M059J (cell line): ENCODE measurements around the gene CPNE4. TPM values are rescaled to one million over a fixed set of nuclear protein-coding genes. Genes with fewer than 3 reads are reported as not detected.
"Not testable (repeated sequence)": the region's sequence is repeated elsewhere in the genome, so short reads cannot be mapped to it uniquely, and the experiment has no call there.

Experiments used
- DNase-seq: peaks from one replicate; pipeline ENCODE4 v3.0.0-alpha.2; 2012; ENCODE audit warnings: low read depth
- total RNA-seq: library from RNA; depleted of rRNA; stranded (reverse); fragments of >200 nt; shearing (Covaris generic); gene quantifications from 2 replicates; pipeline ENCODE4 v1.2.3, GENCODE V29; 2014

The CPNE4 gene
- total RNA-seq, 1 experiment from 2014 or later = 0.32 TPM

DNA sequence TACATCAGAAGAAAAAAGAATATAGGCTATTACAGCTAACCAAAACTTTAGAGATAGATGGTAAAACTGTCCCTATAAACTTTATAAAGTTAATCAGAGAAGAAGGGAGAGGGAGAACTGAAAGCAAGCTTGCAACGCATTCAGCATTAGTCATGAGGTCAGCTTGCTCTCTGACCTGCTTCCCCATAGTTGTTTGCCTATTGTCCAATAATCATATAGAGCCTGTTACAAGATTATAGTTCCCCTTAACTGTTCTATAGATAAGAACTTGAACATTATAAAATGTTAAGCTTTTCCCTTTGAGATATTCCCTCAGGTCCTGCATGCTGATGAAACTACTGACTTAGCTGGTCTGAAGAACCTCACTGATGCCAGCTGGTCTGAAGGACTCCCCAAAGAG, 74.5 kb downstream of the CPNE4 start:
- DNase-seq = no peak

DNA sequence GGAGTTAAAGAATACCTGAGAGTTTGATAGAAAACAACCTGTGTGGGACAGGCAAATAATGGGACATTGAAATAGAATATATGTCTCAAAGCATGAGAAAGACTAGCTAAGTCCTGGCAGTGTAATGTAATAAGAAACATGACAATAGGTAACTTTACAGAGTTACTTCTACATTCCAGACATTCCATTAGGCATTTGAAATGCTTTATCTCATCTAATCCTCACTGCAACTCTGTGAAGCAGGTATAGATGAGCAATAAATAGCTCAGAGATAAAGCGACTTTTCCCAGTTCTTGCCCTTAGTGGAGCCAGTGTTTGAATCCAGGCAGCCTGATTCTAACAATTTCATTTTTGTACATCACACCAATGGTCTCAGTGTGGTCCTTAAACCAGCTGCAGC, 76.8 kb downstream of the CPNE4 start:
- DNase-seq = no peak

DNA sequence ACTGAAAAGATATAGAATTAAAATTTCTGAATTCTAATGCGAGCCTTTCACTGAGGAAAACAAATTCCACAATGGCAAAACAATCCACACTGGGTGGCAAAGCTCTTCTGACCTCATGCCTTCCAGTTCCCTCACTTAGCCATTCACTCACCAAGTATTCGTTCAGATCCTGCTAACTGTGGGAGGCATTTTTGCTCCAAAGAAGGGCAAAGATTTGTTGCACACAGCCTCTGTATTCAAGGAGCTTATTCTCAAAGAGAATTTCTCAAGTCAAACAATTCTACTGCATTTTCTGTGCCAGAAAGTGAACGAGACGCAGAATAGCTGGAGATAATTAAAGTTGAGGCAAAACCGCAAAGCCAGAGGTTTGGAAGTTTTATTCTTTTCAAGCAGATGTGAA, 77.3 kb downstream of the CPNE4 start:
- DNase-seq = no peak

DNA sequence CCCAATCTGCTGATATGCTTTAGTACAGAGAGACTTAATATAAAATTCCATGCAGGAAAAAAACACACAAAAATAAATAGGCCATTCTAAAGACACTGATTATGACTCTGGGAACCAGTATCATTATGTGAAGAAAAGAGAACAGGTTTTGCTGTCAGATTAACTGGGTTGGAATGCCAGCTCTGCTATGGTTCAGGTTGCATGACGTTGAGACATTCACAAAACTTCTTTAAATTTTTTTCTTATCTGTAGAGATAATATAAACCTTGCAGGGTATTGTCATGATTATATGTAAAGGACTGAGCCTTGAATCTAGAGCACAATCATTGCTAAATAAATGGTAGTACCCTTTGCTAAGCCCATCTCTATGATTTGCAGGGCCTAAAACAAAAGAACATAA, 86.0 kb downstream of the CPNE4 start:
- no peak for DNase-seq

DNA sequence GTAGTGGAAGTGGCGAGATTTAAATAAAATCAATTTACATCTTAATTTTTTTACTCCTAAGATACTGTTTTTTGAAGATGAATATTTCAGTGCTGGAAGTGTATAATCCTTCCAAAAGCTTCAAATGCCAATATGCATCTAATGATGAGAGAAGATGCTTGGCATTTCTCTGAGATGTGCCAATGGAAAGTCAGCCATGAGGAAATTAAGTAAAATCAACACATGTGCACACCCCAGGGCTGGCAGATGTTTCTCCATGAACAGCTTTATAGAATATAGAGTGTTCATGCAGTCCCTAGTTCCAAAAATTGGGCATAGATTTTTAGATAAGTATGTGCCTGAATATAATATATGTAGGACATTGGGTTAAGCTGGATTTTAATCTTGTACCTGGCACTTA, 90.1 kb downstream of the CPNE4 start:
- DNase-seq = no peak

DNA sequence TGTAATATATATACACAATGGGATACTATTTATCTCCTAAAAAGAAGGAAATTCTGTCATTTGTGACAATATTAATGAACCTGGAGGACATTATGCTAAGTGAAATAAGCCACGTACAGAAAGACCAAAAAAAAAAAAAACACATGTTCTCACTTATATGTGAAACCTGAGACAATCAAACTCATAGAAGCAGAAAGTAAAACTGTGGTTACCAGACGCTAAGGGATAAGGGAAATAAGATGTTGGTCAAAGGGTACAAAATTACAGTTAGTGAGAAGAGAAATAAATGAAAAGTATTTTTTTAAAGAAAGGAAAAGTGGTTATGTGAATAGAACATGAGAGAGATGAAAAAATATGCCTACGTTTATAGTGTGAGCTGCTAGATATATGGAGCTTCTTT, 101.1 kb downstream of the CPNE4 start:
- DNase-seq = no peak

DNA sequence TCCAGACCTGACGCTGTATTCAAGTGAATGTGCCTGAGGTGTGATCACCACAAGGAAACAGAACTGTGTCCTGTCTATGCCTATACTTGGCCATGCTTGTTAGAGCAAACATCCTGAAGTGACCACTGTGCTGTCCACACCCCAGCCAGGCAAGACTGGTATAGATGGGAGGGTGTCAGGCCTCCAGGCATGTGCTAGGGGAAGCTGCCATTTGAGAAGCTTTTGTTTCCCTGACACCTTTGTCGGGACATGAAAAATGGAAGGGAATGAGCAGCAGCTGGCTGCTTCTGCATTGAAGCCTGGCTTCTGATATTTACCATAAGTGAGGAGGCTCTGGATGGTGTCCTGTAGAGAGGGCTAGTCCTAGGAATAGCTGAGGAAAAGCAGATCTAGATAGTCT, 106.2 kb downstream of the CPNE4 start:
- no peak for DNase-seq

DNA sequence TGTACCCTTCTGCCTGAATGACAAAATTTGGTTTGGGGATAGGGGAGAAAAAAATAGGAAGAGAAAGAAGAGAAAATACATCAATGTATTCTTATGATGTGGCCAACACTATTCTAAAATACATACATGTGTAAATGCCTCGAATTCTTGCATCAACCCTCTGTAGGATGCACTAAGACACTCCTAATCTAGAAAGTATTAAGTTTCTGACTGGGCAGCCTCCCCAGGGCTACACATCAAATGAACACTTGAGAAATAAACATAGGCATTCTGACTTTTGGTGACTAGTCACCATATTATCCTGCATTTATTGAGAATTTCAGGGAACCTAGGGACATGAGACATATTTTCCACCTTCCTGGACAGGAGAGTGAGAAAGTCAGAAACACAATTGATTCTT, 109.2 kb downstream of the CPNE4 start:
- DNase-seq = no peak

DNA sequence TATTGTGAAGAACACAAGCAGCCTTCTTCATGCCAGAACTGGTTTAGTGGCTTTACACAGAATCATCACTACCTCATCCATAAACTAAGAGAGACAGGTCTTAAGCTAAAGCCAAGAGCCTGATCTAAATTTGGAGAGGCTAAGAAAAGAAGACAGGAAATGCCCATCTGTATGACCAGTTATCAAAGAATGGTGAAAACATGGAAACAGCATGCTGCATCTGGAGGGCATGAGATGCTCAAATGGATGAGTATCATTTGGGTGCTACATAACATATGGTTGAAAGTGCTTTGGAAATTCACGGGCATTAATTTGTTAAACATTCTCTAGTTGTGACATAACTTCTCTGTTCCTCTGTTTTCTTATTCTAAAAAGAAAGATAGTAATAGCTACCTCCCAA, 112.5 kb downstream of the CPNE4 start:
- no peak for DNase-seq

DNA sequence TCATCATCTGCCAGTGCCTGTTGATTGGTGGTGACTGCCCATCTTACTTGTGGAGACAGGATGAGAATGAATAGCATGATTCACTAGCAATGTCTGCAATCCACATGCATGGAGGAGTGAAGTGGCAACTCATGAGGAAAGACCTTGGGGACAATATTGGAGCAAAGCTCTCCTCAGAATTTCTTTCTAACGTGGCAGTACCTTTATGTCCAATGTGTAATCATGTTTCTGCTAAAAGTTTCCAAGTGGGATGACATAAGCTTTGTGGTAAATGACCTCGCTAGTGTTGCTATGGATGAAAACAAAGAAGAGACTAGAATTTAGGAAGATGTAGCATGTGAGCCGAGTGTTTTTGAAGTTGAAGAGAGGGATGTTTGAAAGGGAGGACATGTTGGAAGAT, 117.8 kb downstream of the CPNE4 start:
- no peak for DNase-seq

DNA sequence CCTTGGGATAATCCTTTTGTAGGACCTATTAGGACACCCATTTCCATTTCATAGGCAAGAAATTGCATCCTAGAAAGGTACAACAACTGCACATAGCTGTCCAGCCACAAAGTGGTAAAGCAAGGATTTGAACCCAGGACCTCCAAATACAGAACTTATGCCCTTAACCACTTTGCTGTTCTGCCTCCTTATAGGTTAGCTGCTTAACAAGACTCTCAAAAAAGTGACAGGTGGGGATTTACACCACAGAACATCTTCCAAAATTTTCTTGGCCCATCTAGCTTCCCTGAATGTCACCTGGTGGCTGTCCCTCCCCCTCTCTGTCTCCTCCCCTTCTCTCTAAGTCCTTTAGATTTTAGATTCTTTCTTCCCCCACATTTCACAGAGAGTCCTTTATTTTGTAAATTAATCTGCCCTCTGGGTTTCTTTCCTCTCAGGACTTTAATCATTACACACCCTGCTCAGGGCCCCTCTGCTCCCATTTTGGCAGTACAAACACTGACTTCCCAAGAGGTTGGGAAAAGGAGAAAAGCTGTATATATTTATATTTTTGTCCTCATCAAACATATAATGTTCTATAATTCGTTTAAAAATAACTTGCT, 120.6 kb downstream of the CPNE4 start:
- no peak for DNase-seq

DNA sequence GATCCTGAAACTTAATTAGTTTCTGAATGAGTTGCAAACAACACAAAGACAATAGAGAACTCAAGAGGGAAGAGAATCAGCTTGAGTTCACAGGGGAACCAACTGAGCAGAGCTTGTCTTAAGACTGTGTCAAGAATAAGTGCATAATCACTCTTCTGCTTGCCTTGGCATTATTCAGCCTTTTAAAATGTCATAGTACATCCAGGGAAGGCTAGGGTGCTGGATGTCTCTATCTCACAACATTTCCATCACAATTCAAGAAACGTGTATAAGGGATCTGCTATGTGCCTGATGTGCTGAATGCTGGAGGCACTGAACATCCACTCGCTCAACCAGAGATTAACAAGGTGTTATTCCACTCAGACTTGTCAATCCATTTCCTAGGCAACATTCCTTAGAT, 122.6 kb downstream of the CPNE4 start:
- DNase-seq = no peak

DNA sequence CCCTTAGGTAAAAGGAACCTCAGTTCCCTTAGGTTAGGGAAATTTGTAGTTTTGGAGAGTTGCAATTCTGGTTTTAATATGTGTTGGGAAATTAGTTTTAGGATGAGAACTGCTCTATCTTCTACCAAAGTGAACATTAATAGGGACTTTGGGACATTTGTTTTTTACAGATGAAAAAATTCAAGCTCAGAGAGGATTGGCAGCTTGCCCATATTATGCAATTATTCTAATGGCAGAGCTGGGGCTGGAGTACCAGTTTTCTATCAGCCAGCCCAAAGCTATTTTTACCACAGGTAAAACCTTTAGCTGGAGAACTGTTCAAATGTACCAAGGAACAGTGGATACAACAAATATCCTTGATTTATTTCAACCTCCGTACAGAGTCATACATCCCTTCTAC, 127.0 kb downstream of the CPNE4 start:
- DNase-seq = no peak

DNA sequence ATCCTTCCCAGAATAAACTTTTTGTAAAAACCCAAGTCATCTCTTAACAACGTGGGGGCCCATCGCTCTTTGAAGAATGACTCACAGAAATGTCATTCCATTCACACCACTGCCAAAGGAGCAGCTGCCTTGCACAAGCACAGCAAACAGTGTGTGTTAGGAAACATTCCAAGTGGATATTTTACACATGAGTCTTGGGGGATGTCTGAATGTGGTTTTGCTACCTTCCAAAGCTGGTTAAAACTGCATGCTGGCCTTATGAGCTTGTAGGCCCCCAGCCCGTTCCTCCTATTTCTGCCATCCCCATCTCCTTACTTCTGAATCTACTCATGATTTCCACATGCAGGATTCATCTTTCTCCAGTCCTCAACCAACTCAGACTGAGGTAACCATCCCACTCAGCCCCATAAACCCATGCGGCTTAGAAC, 130.8 kb downstream of the CPNE4 start:
- DNase-seq = peak; percentile 85

DNA sequence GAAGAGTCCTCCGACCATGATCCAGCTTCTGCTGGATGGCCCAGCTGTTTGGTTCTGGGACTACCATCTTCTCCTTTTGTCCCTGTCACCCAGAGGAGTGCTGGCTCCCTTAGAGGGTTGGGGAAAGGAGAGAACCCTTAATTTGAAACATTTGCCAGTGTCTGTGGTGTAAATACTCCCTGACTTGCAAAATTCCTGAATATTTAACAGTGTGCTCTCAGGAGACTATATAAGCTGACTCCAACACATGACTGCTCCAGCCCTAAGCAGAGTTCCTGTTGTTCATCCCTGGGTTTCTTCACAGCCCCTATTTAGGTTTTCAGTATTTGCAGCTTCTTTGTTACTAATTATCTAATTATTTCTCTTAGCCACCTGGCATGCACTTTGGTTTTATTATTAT, 133.1 kb downstream of the CPNE4 start:
- DNase-seq = no peak

DNA sequence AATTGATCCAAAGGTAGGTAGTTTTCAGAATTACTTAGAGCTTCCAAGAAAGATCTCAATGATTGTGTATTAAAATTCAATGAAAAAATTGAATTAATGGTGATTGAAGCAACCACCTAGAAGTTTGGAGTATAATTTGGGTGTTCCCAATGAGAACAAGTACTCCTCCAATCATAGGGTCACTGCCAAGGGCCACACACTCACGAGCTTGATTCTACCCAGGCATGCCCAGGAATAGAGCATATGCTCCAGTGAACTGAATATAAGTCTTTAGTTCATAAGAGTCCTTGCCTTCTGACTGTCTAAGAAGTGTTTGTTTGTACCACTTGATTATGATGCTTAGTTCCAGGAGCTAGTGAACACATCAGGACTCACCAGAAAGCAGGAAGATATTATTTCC, 133.9 kb downstream of the CPNE4 start:
- DNase-seq = no peak

DNA sequence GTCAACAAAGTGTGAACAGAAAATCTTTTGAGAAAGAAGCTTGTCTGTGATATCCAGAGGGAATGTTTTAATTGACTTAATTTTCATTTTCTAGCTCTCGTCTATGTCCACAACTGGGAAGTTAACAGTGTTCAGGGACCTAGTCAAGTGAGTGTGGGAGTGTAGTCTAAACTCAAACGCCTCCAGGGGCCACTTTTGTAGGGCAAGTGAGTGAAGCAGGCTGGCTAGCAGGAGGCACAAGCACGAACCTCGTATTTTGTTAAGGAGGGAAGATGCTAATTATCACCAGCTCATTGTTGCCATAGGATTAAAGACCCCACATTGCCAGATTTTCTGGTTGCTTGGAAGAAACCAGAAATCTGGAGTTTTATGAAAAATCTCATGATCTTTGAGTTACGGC, 135.8 kb downstream of the CPNE4 start:
- no peak for DNase-seq

DNA sequence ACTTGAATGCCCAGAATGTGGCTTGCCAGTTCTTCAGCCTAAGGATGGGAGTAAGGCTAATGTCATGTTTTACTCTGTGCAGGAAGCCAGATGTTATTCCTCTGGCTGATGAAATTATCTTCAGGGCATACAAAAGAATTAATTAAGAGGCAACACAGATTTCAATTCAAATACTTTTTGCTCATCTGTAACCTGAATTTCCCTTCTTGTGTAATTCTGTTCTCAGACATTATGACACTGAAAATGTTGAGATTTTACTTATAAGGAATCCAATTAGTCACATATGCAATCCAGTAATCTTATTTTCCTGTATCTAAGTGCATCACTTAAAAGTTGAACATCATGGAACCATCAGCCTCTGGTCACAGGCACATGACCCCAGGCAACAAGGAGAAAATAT, 136.5 kb downstream of the CPNE4 start:
- no peak for DNase-seq

DNA sequence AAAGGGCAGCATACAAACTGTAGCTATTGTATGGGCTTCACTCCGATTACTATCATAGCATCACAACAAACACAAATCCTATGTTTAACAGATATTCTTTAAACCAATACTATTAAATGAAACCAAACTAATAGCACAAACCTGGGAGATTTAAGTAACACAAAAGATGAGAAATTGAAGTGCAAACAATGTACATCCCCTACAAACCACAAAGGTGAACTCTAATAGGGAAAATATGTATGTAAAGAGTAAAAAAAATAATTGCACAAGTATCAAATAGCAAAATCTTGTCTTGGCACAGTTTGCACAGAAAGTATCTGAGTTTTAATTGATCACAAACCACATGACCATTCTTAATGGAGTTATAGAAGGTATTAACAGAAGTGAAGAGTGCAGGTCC, 138.5 kb downstream of the CPNE4 start:
- DNase-seq = no peak

DNA sequence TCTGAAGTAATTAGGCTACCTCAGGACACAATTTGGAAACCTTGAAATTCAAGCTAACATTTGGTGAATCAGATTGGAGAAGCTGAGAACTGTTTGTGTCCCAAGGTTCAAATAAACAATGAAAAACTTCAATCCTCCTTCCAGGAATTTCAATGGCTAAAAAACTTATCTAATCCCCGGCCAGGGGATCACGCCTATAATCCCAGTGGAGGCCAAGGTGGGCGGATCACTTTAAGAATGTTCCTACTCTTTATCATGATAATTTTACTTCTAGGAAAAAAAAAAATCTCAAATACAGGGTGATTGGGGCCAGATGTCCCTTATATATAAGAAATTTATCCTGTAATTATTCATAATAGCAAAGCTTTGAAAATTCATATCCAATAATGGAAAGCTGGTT, 139.0 kb downstream of the CPNE4 start:
- DNase-seq = no peak

DNA sequence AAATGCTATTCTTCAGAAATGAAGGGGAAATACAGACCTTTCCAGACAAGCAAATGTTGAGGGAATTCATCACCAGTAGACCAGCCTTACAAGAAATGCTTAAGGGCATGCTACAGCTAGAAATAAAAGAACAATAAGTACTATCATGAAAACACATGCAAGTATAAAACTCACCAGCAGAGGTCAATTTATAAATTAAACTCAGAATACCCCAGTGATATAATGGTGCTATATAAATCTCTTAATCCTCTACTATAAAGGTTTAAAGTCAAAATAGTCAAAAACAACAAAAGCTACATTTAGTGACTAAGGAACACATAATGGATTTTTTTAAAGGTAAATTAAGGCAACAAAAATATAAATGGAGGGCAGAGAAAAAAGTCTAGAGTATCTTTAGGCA, 142.5 kb downstream of the CPNE4 start:
- no peak for DNase-seq

DNA sequence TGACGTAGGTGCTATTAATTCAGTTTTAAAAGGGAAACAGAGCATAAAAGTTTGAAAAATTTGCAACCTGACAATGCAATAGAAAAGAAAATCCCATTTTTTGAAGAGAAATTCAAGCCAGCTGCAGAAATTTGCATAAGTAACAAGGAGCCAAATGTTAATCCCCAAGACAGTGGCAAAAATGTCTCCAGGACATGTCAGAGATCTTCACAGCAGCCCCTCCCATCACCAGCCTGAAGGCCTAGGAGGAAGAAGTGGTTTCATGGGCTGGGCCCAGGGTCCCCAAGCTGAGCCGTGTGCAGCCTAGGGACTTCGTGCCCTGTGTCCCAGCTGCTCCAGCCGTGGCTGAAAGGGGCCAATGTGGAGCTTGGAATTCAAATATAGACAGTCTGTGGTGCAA, 148.9 kb downstream of the CPNE4 start:
- not testable (repeated sequence) for DNase-seq

DNA sequence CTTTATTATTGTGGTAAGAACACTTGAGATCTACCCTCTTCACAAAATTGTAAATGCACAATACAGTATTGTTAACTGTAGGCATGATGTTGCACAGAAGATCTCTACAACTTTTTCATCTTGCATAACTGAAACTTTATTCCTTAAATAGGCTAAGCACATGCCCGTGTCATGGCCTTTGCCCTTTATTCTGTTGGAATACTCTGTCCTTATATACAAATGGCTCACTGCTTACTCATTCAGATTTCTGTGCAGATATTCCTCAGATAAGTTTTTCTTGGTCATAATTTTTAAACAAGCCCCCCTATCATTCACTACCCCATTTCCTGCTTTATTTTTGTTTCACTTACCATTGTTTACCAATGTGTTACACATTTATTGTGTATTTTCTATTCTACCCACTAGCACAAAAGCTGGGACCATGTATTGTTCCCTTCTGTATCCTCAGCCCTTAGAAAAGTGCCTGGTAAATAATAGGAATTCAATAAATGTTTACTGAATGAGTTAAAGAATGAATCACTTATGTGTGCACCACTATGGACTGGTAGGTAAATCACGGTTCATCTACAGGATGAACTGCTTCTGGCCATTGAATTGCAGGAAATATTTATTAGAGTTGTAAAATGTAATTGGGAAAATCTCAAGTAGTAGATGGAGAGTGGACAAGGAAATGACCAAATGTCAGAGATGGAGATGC, 151.0 kb downstream of the CPNE4 start:
- DNase-seq = peak; percentile 23

DNA sequence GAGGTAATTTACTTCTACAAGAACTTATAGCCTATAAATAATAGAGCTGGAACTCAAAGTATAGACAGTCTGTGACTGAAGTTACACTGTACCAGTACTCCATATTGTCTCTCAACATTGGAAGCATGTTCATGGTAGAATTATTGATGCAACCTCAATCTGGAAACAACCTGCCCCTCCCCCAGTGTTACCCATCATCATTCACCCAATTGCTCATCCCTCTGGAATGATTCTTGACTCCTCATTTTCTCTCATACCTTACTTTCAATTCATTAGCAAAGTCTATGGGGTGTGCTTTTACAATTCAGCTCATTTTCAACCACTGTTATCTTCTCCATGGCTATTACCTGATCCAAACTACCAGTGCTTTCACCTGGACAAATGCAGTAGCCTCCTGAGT, 151.7 kb downstream of the CPNE4 start:
- DNase-seq = peak; percentile 18
